ENCODE results near the gene PLAU.

The PLAU gene

DNA sequence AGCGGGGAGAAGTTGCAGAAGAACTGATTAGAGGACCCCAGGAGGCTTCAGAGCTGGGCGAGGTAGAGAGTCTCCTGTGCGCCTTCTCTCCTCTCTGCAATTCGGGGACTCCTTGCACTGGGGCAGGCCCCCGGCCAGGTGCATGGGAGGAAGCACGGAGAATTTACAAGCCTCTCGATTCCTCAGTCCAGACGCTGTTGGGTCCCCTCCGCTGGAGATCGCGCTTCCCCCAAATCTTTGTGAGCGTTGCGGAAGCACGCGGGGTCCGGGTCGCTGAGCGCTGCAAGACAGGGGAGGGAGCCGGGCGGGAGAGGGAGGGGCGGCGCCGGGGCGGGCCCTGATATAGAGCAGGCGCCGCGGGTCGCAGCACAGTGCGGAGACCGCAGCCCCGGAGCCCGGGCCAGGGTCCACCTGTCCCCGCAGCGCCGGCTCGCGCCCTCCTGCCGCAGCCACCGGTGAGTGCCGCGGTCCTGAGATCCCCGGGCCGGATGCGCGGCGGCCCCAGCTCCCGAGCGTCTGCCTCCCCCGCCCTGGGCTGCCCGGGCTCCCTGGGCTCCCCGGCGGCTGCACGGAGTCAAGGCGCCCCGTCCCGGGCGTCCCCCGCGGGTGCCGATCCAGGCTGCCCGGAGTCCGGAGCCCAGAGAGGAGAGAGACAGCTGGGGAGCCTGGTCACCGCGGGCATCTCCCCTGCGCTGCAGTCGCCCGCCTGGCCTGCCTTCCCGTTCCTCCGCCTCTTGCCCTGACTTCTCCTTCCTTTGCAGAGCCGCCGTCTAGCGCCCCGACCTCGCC, at the start of gene PLAU:
Gene PLAU (plus strand): TSS at position 369 of the 789 bp plus-strand sequence. CDS start 424 bp downstream, outside the sequence.
- DNase-seq: no peak

DNA sequence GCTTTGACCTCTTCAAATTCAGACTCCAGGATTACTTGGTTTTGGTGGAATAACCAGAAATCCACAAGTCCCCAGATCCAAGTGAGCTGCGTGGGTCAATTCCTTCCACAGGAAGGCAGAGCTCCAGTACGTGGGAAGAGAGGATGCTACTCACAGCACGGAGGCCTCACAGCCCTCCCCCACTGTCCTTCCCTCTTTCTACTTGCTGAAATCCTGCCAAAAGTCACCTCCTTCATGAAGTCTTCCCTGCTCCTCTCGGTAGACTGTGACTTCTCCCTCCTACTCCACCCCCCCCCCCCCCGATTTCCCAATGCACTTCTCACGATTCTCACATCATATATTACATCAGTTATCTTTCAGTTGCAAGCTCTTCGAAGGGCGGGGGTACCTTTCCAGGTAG, 48.9 kb upstream of the PLAU start:
- DNase-seq: no peak

DNA sequence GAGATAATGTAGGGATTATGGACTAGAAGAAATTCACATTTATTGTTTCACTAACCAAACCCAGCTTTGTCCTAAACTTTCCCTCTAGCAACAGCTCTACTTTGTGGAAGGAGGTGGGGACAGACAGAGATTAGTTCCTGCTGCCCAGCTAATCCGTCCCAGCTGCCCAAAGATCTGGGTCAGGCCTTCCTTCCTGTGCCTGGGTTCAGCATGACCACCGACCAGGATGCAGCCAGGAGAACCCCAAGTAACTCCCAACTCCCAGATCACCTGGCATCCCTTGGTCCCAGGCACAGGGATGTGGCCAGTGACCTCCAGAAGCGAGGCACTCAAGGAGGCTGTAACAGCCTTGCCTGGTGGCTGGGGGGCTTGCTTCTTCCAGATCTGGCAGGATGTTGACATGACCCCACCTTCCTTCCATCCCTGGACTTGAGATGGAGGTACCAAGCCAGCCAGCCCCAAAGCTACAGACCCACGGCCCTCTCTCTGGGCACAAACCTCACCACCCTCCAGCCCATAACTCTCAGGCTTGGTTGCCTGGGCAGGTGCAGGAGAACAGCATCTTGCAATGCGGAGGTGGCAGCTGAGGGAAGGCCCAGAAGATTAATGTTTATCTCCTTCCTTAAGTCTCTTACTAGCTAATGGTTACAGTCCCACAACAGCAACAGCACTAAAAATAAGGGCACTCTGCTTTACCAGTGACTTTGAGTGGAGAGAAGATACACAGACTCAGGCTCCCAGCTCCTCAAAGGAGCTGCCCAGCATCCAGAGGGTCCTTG, 47.7 kb upstream of the PLAU start:
- DNase-seq: no peak

DNA sequence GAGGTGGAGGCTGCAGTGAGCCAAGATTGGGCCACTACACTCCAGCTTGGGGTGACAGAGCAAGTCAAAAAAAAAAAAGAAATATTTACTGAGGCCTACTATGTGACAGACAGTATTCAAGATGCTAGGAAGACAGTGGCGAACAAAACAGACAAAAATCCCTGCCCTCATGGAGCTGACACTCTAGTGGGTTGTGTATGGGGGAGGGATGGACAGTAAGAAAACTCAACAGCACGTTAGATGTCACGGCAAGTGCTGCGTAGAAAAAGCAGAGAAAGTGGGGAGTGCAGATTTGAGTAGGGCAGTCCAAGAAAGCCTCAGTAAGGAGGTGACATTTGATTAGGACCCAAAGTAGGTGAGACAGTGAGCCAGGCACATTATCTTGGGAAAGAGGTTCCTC, 46.7 kb upstream of the PLAU start:
- DNase-seq: no peak

DNA sequence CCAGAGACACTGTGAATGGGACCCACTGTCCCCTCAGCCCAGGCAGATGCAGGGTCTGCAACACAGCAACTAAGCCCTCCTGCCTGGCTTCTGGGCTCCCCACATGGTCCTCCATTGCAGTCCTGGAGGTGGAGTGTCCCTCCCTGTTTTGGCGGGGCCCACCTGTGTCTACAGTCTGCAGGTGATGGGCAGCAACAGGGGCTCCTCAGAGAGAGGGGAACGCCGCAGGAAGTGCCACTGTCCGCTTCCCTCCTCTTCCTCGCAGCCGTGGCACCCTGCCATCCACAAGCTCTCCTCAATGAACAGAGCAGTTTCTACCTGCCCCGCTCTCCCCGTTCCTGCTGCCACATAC, 45.8 kb upstream of the PLAU start:
- no peak for DNase-seq

DNA sequence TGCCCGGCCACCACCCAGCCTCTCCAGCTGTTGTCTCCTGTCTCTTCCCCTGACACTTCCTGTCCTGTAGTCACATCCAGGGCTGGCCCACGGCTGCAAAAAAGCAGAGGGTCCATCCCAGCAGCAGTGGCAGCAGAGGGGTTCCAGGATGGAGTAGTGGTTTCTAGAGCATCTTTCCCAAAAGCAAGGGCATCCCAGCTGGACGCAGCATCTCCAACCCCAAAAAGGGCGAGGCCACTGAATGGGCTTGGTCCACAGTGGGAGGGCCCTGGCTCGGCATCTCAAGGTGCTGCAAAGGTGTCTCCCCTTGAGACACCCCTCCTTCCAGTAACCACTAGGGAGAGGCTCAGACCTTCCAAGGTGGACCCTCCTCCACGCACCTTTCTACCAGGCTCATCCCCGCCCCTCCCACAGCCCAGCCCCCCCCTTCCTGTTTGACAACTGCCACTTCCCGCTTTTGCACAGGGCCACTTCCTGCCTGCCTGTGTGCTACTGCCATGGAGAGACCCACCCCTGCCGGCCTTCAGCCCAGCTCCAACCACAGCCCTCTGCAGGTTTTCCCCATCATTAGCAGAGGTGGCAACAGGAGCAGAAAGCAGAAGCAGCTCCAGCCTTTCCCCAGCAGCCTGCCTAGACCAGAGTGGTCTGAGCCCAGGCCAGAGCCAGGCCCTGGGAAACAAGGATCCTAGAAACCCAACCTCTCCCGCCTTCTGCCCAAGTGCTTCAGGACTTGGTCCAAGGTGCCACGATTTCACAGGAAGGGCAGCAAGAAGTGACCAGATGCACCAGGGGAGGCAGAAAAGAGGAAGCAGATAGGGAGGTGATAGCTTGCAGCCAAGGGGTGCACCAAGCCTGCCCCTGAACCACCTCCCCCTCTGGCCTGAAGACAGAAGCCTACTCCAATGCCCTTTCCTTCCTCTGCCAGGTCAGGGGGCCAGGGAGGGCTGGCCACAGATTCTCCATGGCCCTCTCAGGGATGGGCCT, 45.2 kb upstream of the PLAU start:
- no peak for DNase-seq

DNA sequence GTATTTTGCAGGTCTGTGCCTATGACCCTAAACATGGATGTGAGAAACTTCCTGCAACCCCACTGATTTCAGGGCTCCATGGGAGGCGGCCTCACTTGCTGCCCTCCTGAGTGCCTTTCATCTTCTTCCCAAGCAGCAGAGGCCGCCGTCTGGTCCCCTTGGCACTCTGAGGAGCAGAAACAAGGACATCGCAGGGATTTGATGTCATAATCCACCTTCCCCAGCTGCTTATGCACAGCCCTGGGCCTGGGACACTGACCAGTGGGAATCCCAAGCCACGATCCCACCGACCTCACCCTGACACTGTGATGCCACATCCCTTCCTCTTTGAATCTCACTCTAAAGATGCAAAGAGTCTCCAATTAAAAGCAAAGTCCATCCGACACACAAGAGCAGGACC, 44.3 kb upstream of the PLAU start:
- DNase-seq: no peak

DNA sequence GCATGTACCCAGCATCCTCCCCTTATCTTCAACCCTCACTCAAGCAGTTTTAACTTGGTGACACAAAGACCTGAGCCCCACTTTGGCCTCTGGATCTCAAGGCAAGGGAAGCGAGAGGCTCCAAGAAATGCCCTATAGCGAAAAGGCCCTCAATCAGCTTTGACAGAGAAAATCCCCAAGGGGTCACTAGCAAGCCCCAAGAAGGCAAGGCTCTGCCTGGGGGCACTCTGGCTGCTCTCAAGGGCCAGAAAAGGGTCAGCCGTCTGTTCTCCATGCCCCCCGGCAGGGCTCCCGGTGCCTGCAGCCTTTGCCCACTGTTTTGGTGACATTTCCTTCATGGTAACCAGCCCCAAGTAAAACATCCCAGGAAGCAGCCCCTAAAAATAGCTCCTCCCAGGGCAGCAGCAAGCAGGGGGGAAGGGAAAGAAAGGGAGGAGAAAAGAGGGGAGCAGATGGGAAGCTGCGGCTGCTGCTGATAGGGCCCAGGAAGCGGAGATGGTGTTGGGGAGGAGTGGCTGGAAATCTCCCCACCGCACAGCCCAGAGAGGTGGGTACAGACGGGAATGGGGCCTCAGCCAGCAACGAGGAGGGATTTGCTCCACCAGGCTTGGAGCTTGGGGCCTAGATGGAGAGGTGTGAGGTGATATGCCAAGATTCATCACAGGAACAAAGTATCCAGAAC, 43.7 kb upstream of the PLAU start:
- DNase-seq: no peak

DNA sequence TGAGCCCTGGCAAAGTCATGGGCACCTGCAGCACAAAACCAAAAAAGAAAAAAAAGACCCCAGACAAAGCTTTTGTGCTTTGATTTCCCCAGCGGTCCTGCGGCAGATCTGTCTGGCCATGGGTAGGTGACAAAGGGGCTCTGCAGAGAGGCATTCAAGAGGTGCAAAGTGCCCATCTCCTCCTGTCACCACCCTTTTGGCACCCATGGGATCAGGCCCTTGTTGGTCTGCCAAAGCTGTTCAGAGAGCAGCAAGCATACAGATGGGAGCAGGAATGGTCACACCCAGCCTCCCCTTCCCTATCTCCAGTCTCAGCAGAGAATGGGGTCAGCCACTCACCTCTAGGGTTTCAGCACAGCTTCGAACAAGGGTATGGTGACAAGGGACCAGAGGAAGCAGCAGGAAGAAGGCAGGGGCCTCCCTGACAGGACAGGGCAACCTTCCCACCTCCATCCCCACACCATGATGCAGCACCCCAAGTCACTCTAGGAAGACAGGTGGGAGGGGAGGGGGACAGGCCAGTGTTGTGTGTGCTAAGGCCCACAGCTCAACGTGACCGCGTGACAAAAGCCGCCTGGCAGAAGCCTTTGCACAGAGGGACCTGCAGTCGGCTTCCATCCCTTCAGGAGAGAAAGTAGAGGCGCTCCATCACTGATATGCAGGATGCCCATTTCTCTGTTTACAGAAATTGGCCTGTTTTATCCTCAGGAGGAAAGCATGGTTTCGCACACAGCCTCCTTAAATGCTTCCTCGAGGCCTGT, 42.9 kb upstream of the PLAU start:
- no peak for DNase-seq

DNA sequence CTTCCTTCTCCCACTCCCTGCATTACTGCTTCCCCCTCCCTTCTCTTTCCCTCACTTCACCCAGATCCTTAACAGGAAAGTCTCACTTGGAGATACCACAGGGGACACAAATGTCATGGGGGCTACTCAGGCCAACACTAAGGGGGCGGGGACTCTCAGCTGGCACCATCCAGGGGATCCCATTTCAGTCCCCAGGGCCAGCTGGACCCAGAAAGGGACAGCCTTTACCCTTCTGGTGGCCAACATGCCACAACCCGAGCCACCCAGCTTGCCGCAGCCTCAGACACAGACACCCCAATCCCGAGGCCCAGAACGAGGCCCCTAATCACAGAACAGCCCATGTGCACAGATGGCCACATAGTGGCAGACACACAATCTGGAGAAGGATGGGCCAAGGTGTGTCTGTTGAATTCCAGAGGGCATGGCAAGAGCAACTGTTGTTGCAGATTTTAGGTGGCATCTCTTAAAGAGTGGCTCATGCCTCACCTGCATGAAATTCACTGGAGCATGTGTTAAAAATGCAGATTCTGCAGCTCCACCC, 42.2 kb upstream of the PLAU start:
- DNase-seq: no peak

DNA sequence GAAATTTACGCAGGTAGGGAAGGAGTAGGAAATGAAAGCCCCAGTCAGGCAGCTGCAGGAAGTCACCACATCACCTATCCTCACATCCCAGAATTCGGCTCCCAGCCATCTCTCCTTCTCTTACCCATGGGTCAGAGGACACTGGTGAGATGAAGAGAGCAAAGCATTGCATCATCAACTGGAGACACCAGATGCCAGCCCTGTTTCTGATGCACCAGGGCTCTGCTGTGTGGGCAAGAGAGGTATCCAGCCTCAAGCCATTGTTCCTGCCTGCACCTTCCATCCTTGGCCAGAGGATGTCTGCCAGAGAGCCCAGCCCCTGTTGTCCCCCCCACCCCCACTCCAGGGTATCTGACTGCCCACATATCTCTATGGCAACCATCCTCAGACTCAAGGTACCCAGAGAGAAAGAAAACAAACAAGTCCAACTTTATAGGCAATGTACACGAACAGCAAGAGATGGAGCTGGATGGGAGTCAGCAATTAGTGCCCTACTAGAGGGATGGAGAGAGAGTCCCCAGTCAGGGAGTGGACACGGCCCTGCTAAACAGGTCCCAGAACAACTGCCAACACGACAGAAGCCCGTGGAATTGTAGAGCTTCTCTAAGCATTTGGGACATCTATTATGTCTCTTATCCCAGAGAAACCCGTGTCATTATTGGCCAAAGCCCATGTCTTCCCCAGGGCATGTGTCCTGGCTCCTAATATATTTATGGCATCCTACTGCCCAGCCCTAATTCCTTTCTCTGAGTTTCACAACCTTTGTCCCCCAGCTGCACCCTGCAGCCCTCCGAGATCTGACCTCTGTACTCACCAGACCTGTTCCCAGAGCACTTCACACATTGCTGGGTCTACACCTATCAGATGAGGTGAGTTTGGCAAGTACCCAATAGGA, 39.4 kb upstream of the PLAU start:
- DNase-seq: no peak

DNA sequence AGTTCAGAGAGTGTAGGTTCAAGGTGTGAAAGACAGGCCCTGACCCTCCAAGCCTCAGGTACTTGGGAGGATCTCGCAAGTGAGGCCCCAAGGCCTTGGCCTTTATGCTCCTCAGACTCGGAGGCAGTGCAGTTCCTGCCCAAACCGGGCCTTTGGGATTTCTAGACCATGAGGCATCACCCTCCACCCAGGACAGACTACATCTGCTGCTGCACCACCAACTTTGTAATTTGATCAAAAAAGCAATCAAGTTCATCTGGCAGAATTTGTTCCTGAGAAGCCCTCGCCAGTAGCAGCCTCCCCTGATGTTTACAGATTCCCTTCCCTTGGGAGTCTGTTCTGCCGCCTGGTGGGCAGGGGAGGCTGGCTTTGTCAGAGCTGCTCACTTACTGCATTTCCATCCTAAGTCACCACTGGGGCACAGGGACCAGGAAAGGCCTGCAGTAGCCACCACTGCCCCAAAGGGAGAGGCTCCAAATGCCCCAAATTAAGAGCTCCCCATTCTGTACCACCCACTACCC, 38.7 kb upstream of the PLAU start:
- no peak for DNase-seq

DNA sequence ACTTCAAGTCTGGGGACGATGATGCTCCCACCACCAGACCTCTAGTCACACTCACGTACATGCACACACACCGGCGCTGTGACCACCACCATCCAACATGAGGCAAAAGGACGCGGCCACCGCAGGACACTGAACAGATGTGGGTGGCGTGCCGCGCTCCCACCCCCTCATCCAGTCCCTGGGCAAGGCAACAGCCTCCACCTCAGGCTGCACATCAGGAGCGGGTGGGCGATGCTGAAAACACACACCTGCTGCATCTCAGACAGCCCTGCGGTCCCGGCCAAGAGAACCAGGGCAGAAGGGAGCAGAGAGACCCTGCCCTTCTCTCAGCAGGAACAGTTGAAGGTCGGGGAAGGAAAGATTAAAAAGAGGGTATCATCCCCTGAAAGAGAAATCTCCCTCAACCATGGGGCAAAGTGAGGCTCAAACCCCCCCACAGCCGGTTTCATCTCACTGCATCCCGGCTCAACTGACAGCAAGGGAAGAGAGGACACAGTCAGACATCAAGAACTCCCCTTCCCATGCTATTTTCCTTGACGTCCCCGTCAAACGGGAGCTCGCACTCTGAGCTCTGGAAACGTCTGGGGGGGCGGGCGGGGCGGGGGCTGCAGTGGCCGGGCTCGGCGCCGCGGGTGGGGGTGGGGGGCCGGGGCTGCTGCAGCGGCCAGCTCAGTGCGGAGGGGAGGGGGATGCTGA, 37.6 kb upstream of the PLAU start:
- no peak for DNase-seq

DNA sequence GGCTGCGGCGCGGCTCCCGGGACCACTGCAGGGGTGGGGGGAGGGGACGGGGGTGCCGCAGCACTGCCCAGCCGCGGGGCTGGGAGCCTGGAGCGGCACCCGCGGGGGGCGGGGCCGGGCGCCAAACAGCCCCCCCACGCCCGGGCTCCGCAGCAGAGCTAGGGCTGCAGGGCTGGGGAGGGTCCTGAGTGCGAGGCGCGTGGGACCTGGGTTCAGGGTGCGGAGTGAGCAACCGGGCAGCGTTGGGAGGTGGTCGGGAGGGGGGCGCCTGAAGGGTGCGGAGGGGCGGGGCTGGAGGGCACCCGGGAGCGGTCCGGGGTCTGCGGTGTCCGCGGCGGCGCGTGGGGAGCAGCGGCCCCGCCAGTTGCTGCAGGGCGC, 37.1 kb upstream of the PLAU start:
- no peak for DNase-seq

DNA sequence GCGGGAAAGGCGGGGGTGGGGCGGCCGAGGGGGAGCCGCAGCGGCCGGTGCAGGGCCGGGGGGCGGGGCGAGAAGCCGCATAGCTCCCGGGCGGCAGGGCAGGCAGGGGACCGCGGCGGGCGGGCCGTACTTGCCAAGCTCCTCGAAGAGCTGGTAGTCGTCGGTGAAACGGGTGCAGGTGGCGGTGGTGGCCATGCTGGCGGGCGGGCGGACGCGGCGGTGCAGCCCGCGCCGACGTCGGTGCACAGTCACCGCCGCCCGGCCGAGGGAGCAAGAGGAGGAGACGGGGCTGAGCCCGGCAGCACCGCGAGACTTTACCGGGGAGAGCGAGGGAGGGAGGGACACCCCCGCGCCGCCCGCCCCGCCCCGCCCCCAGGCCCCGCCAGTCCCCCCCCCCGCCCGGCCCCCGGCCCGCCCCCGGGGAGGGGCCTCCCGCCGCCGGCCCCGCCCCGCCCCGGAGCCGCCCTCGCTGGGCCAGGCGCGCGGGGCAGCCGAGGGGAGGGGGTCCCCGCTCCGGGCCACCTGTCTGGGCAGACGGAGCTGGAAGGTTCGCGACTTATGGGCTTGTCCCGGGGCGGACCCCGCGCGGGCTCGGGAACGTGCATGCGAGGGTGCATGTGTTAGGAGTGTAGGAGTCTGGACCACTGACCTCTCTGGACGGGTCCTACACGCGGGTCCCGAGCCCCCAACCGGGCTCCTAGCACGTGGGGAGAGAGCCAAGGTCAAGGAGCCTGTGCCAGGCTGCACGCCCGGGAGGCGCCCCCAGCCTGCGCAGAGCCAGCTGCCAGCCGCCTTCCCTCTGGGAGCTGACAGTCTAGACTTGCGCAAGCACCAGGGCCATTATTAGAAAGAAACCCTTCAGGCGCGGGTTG, 36.4 kb upstream of the PLAU start, which contains the start of gene CAMK2G:
Gene CAMK2G (minus strand): TSS at position 289 of the 872 bp plus-strand sequence. CDS start 94 bp downstream, at position 195.
- peak; percentile 77 for DNase-seq

DNA sequence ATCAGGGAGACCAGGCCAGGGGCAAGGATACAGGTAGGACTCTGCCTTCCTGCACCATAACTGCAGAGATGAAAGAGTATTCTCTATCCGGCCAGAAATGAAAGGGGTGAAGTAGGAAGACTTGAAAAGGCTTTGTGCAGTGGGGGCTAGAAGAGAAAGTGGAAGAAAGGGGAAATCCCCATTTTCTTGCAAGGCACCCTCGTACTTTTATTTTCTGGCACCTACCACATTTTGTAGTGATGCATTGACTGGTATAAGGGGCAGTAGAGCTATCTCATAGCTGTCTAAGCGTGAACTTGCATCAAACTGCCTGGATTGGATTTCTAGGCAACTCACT, 35.8 kb upstream of the PLAU start:
- DNase-seq: no peak

DNA sequence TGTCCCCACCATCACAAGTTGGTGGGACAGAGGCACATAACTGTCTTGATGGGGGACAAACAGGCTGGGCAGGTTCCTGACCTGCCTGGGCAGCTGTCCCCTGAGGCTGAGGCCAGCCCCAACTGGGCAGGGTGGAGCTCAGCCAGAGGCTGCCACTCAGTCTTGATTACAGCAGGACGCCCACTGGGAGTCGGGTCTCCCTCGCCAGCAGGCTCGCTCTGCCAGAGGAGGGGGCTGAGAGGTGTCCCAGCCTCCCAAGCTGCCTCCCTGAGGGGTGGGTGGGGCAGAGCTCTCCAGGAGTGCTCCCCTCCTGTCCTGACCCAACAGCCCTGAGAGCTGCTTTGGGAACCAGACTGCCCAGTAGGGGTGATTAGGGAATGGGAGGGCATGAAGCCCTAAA, 34.8 kb upstream of the PLAU start:
- no peak for DNase-seq

DNA sequence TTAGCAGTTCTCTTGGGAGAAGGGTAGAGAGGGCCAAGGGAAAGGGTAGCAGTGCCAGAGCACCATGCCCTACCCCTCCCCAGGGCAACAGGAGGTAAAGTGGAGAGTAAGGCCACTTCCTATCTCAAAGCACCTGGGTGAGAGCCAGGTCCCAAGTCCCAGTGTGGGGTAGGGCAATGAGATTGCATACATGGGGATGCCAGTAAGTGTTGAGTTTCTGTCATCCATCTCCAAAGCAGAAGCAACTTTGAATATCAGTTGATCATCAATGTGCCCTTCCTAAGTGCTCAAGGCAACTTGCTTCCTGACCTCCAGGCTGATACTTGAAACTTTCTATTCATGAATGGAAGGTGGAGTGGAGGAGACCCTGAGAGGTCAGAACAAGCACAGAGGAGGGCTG, 34.4 kb upstream of the PLAU start:
- no peak for DNase-seq

DNA sequence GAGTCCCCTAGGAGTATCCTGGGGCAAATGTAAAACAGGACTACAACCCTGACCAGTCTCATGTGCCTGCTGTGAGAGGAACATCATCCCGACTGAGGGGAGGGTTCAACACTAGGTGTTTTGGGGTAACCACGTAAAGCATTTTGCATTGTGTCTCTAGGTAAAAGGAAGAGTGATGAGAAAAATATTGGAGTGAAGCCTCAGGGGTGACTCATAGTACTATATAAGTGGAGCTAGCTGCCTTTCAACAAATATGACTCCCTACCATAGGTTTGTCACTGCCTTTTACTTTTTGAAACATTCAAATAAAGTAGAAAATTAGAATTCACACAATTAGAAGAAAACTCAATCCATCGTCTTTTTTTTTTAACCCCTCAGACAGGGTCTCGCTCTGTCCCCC, 34.0 kb upstream of the PLAU start:
- no peak for DNase-seq

Measured in activated CD4-positive, alpha-beta T cell treated with anti-CD3 and anti-CD28 coated beads for 1 hour (primary cell).